Measurements from ENCODE around the gene MMP19. TPM values are rescaled to one million over a fixed set of nuclear protein-coding genes. Genes with fewer than 3 reads are reported as not detected.

Gene MMP19
- total and polyA plus RNA-seq, 2 of the 4 experiments (the other 2 are of a cell fraction): 9.9 to 34.7 TPM

DNA sequence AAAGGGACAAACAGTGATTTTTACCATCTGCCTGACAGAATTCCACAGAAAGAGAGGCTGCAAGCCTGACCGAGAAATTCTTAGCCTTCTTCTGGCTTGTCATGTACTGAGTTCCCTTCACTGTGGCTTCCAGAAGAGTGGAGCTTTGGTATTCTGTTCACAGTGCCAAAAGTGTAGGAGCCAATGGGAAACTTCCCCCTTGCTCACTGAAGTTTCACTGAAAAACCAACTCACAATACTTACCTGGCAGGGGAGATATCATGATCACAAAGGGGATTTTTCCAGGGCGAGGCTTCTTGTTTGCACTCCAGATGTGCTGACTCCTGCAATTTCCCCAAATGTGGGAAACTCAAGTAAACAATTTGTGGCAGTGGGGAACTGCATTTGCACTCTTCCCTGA lies 31.7 kb upstream of the MMP19 start:
- H2AK5ac ChIP-seq (ENCODE audit: low read depth, low read length): no peak overlapping the region
- H2BK15ac ChIP-seq (ENCODE audit: low read depth, low read length): no peak overlapping the region
- H3K23ac ChIP-seq (ENCODE audit: low read depth, low read length): no peak overlapping the region
- BruUV-seq (replicated peaks): no TSS peak
- no peak overlapping the region for H4K5ac ChIP-seq (ENCODE audit: low read depth, low read length)
- H4K91ac ChIP-seq (ENCODE audit: insufficient read depth, low read depth, low read length): no peak overlapping the region
- no peak overlapping the region for H2AFZ ChIP-seq (replicated peaks; ENCODE audit: low read length, poor library complexity)
- H3K79me1 ChIP-seq (ENCODE audit: low read depth in 1 of 2, low read length in 2 of 2): no peaks in the 10 kb centered on the region
- TF ChIP-seq RCOR1 (IDR thresholded peaks at IDR 0.05; ENCODE audit: insufficient replicate concordance, low read length): no peak
- TF ChIP-seq MAFK (IDR thresholded peaks at IDR 0.05; ENCODE audit: low read depth, low read length): peak; percentile 47; the same call in 1 of the 2 replicates
- ATAC-seq (ENCODE audit: low read depth): peak; percentile 48; the same call in 1 of the 2 replicates
- H2BK20ac ChIP-seq (ENCODE audit: low read depth, low read length): no peak overlapping the region
- ChIA-PET CTCF (no interaction called here), POLR2A (ENCODE audit: unreplicated experiment) (no interaction called here)
- intact Hi-C loops (cut with micrococcal nuclease): loop anchor here (5.0 kb wide), 1 partner anchor 33 kb away; no protein-coding TSS in a partner anchor
- 67% methylated on average over 1 of the region's 2 CpGs; no CpG with 5 or more reads in 1 of the 2 experiments for WGBS, 2 experiments (ENCODE audit: extremely low coverage in 2 of 2, insufficient read length in 1 of 2)
- no peak overlapping the region for H3K27ac ChIP-seq (ENCODE audit: insufficient read depth, low read length)
- no peak overlapping the region for H4K8ac ChIP-seq (ENCODE audit: low read depth in 2 of 2, low read length in 2 of 2)
- no peak overlapping the region for H2BK120ac ChIP-seq (ENCODE audit: low read depth, low read length)
- H2AK9ac ChIP-seq (replicated peaks; ENCODE audit: low read depth, low read length, poor library complexity): no peak overlapping the region
- no peaks in the 10 kb centered on the region for H4K20me1 ChIP-seq (ENCODE audit: insufficient read depth, low read length)
- no peaks in the 10 kb centered on the region for H3K36me3 ChIP-seq (ENCODE audit: control insufficient read depth, insufficient read depth, low read length)
- H3K27me3 ChIP-seq (ENCODE audit: control insufficient read depth, insufficient read depth, low read length): no peaks in the 10 kb centered on the region
- no peak overlapping the region for H3K4ac ChIP-seq (ENCODE audit: low read depth, low read length)
- H3K18ac ChIP-seq (ENCODE audit: low read depth, low read length): no peak overlapping the region
- H3K4me3 ChIP-seq (ENCODE audit: insufficient read depth, low read depth, low read length): no peak overlapping the region
- no peaks in the 10 kb centered on the region for H3K9me1 ChIP-seq (ENCODE audit: insufficient read depth, low read length)
- H3K9me3 ChIP-seq (ENCODE audit: control insufficient read depth, insufficient read depth, low read length): no peaks in the 10 kb centered on the region
- H3K14ac ChIP-seq (replicated peaks; ENCODE audit: low read depth, low read length): no peak overlapping the region
- no peak overlapping the region for H2BK5ac ChIP-seq (ENCODE audit: low read depth, low read length, poor library complexity, severe bottlenecking)
- no peak for DNase-seq
- no peak overlapping the region for H3K9ac ChIP-seq (ENCODE audit: low read depth, low read length)
- H3K56ac ChIP-seq (ENCODE audit: extremely low read depth, insufficient read depth, low read length): no peak overlapping the region
- in situ Hi-C loops (cut with MboI; ENCODE audit: low sequenced_read_pairs): no loop called here
- no peaks in the 10 kb centered on the region for H3K4me1 ChIP-seq (ENCODE audit: control insufficient read depth, insufficient read depth, low read length)
- dilution Hi-C loops (cut with HindIII; ENCODE audit: low sequenced_read_pairs, unreplicated experiment): no loop called here
- H3K4me2 ChIP-seq (ENCODE audit: low read depth, low read length): no peak overlapping the region
